NOMO-1 treated with DMSO at 0.1 percent for 48 hours (cell line): ENCODE results near the gene RAMP3.

ENCODE experiments used
- DNase-seq: peaks from one replicate; lab custom pipeline; 2025; ENCODE audit not compliant: unreplicated experiment; lab: John Stamatoyannopoulos, UW

The RAMP3 gene

DNA sequence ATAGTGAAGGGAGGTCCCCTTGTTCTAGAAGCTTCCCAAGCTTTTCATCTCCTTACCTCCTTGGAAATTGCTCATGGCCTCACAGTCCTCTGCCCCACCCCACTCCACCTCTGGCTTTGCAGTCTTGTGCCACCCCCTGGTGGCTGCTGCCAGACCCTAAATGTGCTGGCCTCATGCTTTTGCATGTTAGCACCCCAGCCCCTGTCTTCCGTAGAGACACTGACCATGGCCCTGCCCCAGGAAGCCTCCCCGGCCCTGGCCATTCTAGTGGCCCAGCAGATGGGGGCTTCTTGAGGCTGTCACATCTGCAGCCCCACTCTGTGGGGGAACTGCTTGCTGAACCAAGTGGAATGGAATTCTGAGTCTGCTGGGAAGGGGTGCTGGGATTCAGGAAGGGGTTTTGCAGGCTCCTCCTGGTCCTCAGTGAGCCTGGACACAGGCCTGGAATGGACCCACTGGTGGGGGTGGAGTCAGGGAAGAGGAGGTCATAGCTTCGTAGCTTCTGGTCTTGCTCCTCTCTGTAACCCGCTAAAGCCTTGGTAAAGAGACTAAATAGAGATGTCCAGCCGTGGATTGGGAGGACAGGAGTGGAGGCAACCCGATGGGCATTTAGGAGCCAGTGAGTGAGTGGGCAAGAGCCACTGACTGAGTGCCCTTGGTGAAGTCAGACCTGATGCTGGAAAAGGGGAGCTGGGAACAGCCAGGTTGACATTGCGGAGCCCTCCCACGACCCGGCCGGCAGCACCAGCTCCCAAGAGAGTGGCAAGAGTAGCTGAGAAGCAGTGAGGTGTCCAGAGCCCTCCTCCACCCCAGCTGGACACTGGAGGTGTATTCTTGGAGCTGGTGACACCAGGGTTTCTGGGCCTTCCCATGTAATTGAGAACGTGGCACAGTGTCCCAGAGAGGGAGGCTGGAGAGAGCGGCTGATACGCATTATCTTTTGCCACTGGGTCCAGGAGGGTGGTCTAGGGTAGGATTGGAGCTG lies 20.9 kb downstream of the RAMP3 start:
- DNase-seq: peak; percentile 6

- DNase-seq: no peak
These were observed 22.1 kb downstream of the RAMP3 start for GRCh38 chr7:45179666-45180065.

- DNase-seq: no peak
These were observed 22.7 kb downstream of the RAMP3 start for GRCh38 chr7:45180084-45180986.

DNA sequence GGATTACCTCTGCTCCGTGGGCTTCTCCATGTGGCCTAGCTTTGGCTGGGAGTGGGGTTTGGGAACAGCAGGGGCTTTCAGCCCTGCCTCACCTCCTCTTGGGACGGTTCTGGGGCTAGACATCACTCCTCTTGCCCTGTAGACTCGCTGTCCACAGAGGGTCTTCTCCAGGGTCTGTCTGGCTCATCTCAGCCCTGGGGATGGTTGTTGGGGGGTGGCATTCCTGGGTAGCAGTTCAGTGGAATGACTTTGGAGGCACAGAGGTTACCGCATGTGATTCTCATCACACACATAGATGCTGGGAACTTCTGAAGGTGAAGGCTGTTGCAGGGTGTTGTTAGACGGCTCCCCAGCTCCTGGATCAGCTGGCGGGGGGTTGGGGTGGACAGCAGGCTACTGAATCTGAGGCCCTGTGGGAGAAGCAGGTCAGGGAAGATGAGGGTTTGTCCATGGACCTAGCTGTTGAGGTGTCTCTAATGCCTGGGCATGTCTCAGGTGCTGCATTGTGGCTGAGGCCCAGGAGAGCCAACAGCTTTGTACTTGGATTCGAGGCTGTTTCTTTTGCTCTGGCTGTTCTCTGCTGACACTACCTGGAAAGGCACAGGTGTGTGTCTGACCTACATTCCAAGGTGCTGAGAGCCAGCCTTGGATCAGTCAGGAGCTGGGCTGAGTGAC lies 23.8 kb downstream of the RAMP3 start:
- DNase-seq: no peak

DNA sequence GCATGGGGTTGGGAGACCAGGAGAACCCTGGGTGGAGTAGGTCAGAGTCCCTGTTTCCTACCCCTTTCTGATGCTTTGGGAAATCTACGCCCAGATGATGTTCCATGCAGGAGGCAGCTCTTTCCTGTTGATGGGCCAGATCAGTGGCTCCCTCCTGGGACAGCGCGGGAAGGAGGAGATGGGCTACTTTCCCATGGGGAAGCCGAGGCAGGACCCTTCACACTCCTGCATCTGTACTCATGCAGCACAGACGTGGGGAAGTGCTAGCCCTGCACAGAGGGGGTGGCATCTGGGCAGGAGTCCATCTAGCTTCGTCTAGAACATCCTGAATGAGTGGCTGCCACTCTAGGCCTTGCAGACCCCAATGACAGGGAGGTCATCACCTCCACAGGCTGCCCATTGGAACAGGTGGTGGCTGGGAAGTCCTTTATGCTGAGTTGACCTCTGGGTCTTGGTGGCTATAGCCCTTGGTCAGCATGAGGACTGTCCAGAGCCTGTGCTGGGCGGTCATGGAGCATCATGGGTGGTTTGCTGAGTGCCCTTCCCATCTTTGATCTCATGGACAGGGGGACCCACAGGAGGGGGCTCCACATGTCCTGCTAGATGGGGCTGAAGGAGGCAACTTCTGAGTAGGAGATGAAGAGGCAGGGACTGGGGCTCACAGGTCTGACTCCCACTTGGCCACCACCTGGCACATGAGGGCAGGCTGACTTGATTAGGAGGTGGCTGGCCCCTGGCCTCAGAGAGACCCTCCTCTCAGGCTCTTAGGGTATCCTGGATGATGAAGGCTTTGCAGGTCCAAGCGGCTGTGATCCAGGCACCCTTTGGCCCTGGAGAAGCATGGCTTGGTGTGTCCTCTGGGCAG lies 24.6 kb downstream of the RAMP3 start:
- no peak for DNase-seq

DNA sequence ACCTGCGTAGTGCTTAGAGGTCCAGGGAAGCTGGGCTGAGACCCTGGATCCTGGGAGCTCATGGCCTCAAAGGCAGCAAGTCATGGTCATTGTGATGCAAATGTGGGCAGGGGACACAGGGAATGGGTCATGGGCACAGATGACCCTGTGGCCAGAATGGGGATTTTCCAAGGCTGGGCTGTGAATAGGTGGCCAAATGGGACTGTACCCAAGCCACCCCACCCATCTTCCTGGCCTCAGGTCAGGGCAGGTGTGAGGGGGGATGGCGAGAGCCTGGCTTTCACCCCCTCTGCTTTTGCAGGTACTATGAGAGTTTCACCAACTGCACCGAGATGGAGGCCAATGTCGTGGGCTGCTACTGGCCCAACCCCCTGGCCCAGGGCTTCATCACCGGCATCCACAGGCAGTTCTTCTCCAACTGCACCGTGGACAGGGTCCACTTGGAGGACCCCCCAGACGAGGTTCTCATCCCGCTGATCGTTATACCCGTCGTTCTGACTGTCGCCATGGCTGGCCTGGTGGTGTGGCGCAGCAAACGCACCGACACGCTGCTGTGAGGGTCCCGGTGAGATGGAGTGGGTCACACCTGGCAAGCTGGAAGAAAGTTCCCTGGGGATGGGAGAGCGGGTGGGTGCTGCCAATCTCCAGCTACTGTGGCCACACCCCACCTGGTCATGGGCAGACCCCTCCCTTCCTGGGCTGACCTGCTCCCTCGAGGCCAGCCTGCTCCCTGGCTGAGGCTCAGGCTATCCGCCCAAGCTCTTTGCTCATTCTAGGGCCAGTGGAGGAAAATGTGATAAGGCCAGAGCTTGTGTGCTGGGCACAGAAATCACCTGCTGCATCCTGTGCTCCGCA lies 25.5 kb downstream of the RAMP3 start:
- no peak for DNase-seq

GRCh38 chr7:45183711-45184210 lies 26.2 kb downstream of the RAMP3 start:
- DNase-seq: no peak

GRCh38 chr7:45184326-45185027 lies 26.9 kb downstream of the RAMP3 start:
- no peak for DNase-seq

GRCh38 chr7:45185028-45185863 lies 27.7 kb downstream of the RAMP3 start:
- no peak for DNase-seq

- no peak for DNase-seq
These were observed 28.3 kb downstream of the RAMP3 start for GRCh38 chr7:45185864-45186250.

DNA sequence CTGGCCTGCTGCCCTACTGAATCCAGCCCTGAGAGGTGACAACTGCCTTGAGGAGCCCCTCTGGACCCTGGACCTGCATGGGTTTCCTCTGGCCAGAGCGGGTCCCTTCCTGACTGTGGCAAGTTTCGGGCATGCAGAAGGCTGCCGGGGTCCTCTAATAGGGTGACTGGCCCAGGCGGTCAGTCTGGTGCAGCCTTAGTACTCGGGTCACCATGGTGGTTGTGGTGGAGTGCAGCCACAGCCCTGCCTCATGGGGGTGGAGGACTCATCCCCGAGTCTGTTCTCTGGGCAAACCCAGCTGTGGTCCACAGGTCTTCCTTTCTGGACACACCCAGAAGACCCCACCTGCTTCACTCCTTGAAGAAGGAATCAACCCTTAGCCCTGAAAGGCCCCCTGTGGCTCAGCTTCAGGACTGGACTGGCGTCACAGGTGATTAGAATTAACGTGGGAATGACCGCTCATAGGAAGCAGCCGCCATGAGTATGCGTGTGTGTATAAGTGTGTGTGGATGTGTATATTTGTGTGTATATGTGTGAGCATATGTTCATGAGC lies 28.7 kb downstream of the RAMP3 start:
- DNase-seq: no peak

DNA sequence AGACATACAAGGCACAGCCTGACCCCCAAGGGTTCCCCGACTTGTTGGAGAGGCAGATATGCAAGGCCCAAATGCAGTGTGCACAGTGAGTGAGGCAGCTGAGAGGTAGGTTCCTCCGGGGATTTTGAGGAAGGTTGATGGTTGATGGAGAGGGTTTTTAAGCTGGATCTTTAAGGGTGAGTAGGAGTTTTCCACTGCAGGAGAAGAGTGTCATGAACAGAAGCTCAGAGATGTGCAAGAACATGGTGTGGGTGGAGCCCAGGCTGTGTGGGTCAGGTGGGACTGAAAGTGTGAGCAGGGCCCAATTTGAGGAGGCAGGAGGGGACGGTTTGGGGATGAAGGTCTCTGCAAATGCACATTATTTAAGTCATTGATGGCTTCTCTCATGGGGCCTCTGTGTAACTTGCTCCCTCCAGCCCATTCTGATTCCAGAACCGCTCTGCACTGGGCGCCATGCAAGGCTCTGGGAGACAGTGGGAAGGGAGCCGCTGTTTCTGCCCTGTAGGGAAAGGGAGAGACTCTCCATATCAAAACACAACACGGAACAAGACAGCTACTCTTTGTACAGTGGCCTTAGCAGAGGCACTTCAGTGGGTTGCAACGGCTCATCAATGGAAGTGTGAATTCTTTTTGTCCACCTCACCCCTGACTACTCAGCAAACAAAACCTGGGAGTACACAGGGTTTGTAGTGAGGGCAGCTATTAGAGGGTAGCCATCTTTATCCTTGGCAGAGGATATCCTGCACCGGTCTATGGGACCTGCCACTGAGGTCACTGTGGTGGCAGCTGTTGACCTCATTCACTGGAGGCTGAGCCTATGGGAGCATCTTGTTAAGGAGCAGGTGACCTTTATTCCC lies 29.7 kb downstream of the RAMP3 start:
- DNase-seq: no peak

DNA sequence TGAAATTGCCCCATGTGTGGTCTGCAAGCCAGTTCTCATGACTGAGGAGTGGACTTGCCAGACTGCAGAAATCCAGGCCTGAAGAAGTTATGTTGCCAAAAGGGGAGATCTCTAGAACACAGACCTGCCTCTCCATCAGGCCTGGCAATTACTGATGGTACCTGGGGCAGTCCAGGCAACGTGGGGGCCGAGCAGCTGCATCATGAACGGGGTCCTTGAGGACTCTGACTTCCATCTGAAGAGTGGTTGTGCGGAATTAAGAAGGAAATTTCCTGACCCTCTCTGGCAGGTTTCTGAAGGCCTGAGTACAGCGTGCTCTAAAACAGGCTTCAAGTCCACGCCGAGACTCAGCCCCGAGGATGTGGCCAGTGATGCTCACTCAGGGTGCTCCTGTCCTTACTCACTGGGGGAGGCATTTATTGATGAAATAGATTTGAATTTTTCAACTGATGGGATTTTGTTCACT lies 30.4 kb downstream of the RAMP3 start:
- no peak for DNase-seq

DNA sequence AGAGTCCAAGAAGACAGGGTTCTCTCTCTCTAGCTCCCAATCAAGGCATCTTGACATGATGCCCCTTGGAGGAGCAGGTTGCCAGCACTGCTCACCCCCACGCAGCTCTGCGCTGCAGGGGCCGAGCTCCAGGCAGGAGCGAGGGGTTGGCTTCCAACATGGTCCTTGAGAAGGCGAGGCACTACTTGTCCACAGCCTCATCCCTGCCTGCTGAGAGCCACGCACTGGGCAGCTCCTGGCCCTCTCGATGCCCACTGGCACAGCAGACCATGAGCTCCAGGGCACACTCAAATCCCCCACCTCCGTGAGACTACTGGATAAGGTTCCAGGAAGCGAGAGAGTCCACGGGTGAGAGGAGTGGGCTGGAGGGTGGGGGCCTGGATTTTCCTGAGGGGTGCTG lies 31.1 kb downstream of the RAMP3 start:
- no peak for DNase-seq

DNA sequence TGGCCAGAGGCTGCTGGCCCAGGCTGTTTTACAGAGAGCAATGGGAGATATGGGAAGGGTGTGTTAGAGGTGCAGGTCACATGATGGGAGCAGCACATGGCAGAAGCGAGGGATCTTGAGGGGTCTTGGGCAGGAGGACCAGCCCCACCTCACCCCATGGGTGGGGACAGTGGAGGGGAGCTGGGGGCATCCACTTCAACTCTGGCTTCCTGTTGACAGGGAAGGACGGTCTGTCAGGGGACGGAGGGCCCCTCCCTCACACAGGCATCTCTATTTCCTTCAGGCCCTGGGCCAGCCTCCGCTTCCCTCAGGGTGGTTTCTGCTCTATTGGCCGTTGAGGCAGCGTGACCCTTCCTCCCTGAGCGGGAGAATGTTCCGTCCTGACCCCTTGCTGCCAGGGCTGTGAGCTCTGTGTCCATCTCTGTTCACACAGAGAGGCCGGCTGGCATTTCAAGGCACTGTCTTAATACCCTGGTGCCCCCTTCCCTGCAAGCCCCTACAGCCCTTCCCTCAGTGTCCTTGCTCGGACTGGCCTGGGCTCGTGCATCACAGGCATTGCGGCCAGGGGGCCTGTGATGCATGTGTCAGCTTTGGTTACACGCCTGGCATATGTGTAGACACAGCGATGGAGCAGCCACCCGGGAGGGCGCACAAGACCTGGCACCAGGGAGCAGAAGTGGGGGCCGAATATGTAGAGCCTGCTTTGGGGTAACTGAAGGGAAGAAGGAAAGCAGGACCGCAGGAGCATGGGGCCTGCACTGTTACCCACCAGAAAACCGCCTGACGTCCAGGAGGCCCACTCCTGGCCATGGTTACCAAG lies 31.8 kb downstream of the RAMP3 start:
- no peak for DNase-seq
